ENCODE results near the gene NFRKB.

Gene NFRKB

GRCh38 chr11:129938764-129939163 lies 43.4 kb upstream of the NFRKB start:
- TF ChIP-seq CTCF (IDR thresholded peaks at IDR 0.05): no peak
- no peaks in the 10 kb centered on the region for H3K79me2 ChIP-seq
- no peak overlapping the region for H2AFZ ChIP-seq
- H3K4me3 ChIP-seq (ENCODE audit: low read depth, low read length): no peak overlapping the region
- H3K4me2 ChIP-seq (ENCODE audit: low read length): no peak overlapping the region
- H3K36me3 ChIP-seq (ENCODE audit: control insufficient read depth, insufficient read depth, low read length): no peaks in the 10 kb centered on the region
- no peak overlapping the region for H3K27ac ChIP-seq
- H3K9ac ChIP-seq: no peak overlapping the region
- no peaks in the 10 kb centered on the region for H3K4me1 ChIP-seq
- H3K27me3 ChIP-seq (ENCODE audit: control insufficient read depth, insufficient read depth, low read length): no peaks in the 10 kb centered on the region
- no peaks in the 10 kb centered on the region for H3K9me3 ChIP-seq (ENCODE audit: control insufficient read depth, low read length)

- Histone ChIP-seq H3K79me2 (no peaks in the 10 kb centered on the region), H3K36me3 (ENCODE audit: control insufficient read depth, insufficient read depth, low read length) (no peaks in the 10 kb centered on the region), H3K27me3 (ENCODE audit: control insufficient read depth, insufficient read depth, low read length) (no peaks in the 10 kb centered on the region), H3K27ac (no peak overlapping the region), H3K4me1 (no peaks in the 10 kb centered on the region), H3K9ac (no peak overlapping the region), H3K4me2 (ENCODE audit: low read length) (no peak overlapping the region), H3K9me3 (ENCODE audit: control insufficient read depth, low read length) (no peaks in the 10 kb centered on the region), H3K4me3 (ENCODE audit: low read depth, low read length) (no peak overlapping the region), H2AFZ (no peak overlapping the region)
- no peak for TF ChIP-seq CTCF (IDR thresholded peaks at IDR 0.05)
Observed at GRCh38 chr11:129937592-129938238, 42.3 kb upstream of the NFRKB start.

- Histone ChIP-seq H3K9me3 (ENCODE audit: control insufficient read depth, low read length) (no peaks in the 10 kb centered on the region), H3K27ac (no peak overlapping the region), H3K79me2 (no peaks in the 10 kb centered on the region), H3K4me2 (ENCODE audit: low read length) (no peak overlapping the region), H3K36me3 (ENCODE audit: control insufficient read depth, insufficient read depth, low read length) (no peaks in the 10 kb centered on the region), H2AFZ (no peak overlapping the region), H3K4me3 (ENCODE audit: low read depth, low read length) (no peak overlapping the region), H3K9ac (no peak overlapping the region), H3K4me1 (no peaks in the 10 kb centered on the region), H3K27me3 (ENCODE audit: control insufficient read depth, insufficient read depth, low read length) (no peaks in the 10 kb centered on the region)
- TF ChIP-seq CTCF (IDR thresholded peaks at IDR 0.05): no peak
Observed at GRCh38 chr11:129935723-129936122, 40.3 kb upstream of the NFRKB start.

- no peak overlapping the region for H3K4me3 ChIP-seq (ENCODE audit: low read depth, low read length)
- H2AFZ ChIP-seq: no peak overlapping the region
- H3K36me3 ChIP-seq (ENCODE audit: control insufficient read depth, insufficient read depth, low read length): no peaks in the 10 kb centered on the region
- no peaks in the 10 kb centered on the region for H3K9me3 ChIP-seq (ENCODE audit: control insufficient read depth, low read length)
- no peak overlapping the region for H3K9ac ChIP-seq
- H3K27ac ChIP-seq: no peak overlapping the region
- no peak overlapping the region for H3K4me2 ChIP-seq (ENCODE audit: low read length)
- no peak for TF ChIP-seq CTCF (IDR thresholded peaks at IDR 0.05)
- H3K4me1 ChIP-seq: no peaks in the 10 kb centered on the region
- no peaks in the 10 kb centered on the region for H3K79me2 ChIP-seq
- H3K27me3 ChIP-seq (ENCODE audit: control insufficient read depth, insufficient read depth, low read length): no peaks in the 10 kb centered on the region
Observed at GRCh38 chr11:129933891-129934290, 38.5 kb upstream of the NFRKB start.

GRCh38 chr11:129933262-129933661 lies 37.9 kb upstream of the NFRKB start:
- TF ChIP-seq CTCF (IDR thresholded peaks at IDR 0.05): no peak

More at GRCh38 chr11:129933262-129933661, 37.9 kb upstream of the NFRKB start:
- Histone ChIP-seq H3K4me1 (no peaks in the 10 kb centered on the region), H3K9ac (no peak overlapping the region), H2AFZ (no peak overlapping the region), H3K27ac (no peak overlapping the region), H3K9me3 (ENCODE audit: control insufficient read depth, low read length) (no peaks in the 10 kb centered on the region), H3K36me3 (ENCODE audit: control insufficient read depth, insufficient read depth, low read length) (no peaks in the 10 kb centered on the region), H3K79me2 (no peaks in the 10 kb centered on the region), H3K4me3 (ENCODE audit: low read depth, low read length) (no peak overlapping the region), H3K4me2 (ENCODE audit: low read length) (no peak overlapping the region), H3K27me3 (ENCODE audit: control insufficient read depth, insufficient read depth, low read length) (no peaks in the 10 kb centered on the region)
